Neural progenitor cell (in vitro differentiated cells): ENCODE results near the gene SPATA18. TPM values are rescaled to one million over a fixed set of nuclear protein-coding genes. Genes with fewer than 3 reads are reported as not detected.

ENCODE experiments used
- DNase-seq: peaks from one replicate; pipeline ENCODE4 v3.0.0-alpha.2; 2016; ENCODE audit warnings: low spot score
- H2AFZ ChIP-seq: fragments of 200-600 bp; sonication (generic); replicated peaks from 2 replicates; pipeline ENCODE4 v1.6.1; 2016; ENCODE audit warnings: antibody characterized with exemption
- H3F3A ChIP-seq: fragments of 200-600 bp; sonication (generic); 2 replicates; pipeline ENCODE4 v1.6.1; 2016; ENCODE audit warnings: antibody characterized with exemption, low read depth
- H3K27ac ChIP-seq: fragments of 200-600 bp; sonication (generic); 2 replicates; pipeline ENCODE4 v1.5.1; 2016; ENCODE audit warnings: mild to moderate bottlenecking
- H3K27me3 ChIP-seq: fragments of 200-600 bp; sonication (generic); 2 replicates; pipeline ENCODE4 v1.6.1; 2016; ENCODE audit warnings: mild to moderate bottlenecking, moderate library complexity
- H3K36me3 ChIP-seq: fragments of 200-600 bp; sonication (generic); 2 replicates; pipeline ENCODE4 v1.5.1; 2016
- H3K4me1 ChIP-seq: fragments of 200-600 bp; sonication (generic); 2 replicates; pipeline ENCODE4 v1.6.1; 2016; ENCODE audit warnings: mixed run types
- H3K4me2 ChIP-seq: fragments of 200-600 bp; sonication (generic); 2 replicates; pipeline ENCODE4 v1.6.1; 2016
- H3K4me3 ChIP-seq: fragments of 200-600 bp; sonication (generic); 2 replicates; pipeline ENCODE4 v1.5.1; 2016
- H3K79me2 ChIP-seq: fragments of 200-600 bp; sonication (generic); 2 replicates; pipeline ENCODE4 v1.6.1; 2016; ENCODE audit warnings: low read depth
- H3K9ac ChIP-seq: fragments of 200-600 bp; sonication (generic); 2 replicates; pipeline ENCODE4 v1.6.1; 2016
- H3K9me3 ChIP-seq: fragments of 200-600 bp; sonication (generic); 2 replicates; pipeline ENCODE4 v1.5.1; 2016; ENCODE audit warnings: low read depth
- H4K20me1 ChIP-seq: fragments of 200-600 bp; sonication (generic); 2 replicates; pipeline ENCODE4 v1.6.1; 2016; ENCODE audit warnings: low read depth
- H3K27ac Mint-ChIP-seq: 3 replicates; pipeline ENCODE4 v1.8.0; 2021; ENCODE audit warnings: mixed read lengths
- H3K27me3 Mint-ChIP-seq: 2 replicates; pipeline ENCODE4 v1.8.0; 2022; ENCODE audit warnings: low read depth, mild to moderate bottlenecking, inconsistent platforms, moderate library complexity, mixed read lengths; ENCODE audit not compliant: insufficient read depth
- H3K36me3 Mint-ChIP-seq: 3 replicates; pipeline ENCODE4 v1.8.0; 2021; ENCODE audit warnings: mixed read lengths
- H3K4me1 Mint-ChIP-seq: 3 replicates; pipeline ENCODE4 v1.8.0; 2021; ENCODE audit warnings: mixed read lengths
- H3K4me3 Mint-ChIP-seq: 3 replicates; pipeline ENCODE4 v1.8.0; 2021; ENCODE audit warnings: mild to moderate bottlenecking, moderate library complexity, mixed read lengths
- H3K9me3 Mint-ChIP-seq: 3 replicates; pipeline ENCODE4 v1.8.0; 2020; ENCODE audit warnings: mixed read lengths
- EZH2 ChIP-seq: fragments of 200-600 bp; sonication (generic); IDR thresholded peaks from 2 replicates; pipeline ENCODE4 v1.6.1; 2017; ENCODE audit warnings: antibody characterized with exemption, mild to moderate bottlenecking, moderate library complexity
- EZH2phosphoT487 ChIP-seq: fragments of 200-600 bp; sonication (generic); IDR thresholded peaks from 2 replicates; pipeline ENCODE4 v1.6.1; 2017; ENCODE audit warnings: antibody characterized with exemption
- total RNA-seq: library from RNA; depleted of rRNA; stranded (reverse); fragments of >200 nt; gene quantifications from 2 replicates; pipeline ENCODE4 v1.2.3, GENCODE V29; 2015; ENCODE audit warnings: low replicate concordance
- TF ChIP-seq, protein P1 (sequence below): fragments of 200-600 bp; sonication (generic); IDR thresholded peaks from 2 replicates; pipeline ENCODE4 v1.5.1; 2017; ENCODE audit warnings: antibody characterized with exemption, mild to moderate bottlenecking

The SPATA18 gene
- total RNA-seq, 1 donor from 2014 or later: 5.4 TPM

DNA sequence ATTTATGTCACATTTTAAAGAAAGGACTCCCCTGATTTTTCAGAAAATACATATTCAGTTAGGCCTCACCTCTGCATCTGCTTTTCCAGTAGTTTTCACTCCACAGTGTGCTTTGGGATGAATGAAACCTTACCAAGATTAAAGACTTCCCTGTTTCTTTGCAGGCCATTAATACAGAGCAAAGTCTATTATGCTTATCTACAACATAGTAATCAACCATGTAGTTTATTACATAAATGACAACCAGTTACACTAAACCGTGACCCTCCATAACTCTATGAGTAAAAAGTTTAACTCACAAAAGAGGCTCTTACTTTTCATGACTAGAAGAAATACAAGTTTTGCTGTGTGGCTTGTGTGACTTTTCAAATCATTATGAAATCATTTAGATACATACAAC, 33.3 kb upstream of the SPATA18 start:
- peaks cover 56% of the 10 kb centered on the region for H3F3A ChIP-seq
- TF ChIP-seq EZH2phosphoT487 (no peak), EZH2 (no peak)
- TF ChIP-seq, protein P1, sequence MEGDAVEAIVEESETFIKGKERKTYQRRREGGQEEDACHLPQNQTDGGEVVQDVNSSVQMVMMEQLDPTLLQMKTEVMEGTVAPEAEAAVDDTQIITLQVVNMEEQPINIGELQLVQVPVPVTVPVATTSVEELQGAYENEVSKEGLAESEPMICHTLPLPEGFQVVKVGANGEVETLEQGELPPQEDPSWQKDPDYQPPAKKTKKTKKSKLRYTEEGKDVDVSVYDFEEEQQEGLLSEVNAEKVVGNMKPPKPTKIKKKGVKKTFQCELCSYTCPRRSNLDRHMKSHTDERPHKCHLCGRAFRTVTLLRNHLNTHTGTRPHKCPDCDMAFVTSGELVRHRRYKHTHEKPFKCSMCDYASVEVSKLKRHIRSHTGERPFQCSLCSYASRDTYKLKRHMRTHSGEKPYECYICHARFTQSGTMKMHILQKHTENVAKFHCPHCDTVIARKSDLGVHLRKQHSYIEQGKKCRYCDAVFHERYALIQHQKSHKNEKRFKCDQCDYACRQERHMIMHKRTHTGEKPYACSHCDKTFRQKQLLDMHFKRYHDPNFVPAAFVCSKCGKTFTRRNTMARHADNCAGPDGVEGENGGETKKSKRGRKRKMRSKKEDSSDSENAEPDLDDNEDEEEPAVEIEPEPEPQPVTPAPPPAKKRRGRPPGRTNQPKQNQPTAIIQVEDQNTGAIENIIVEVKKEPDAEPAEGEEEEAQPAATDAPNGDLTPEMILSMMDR: no peak
- Mint-ChIP-seq H3K36me3 (peaks cover 9% of the 10 kb centered on the region), H3K27ac (no peak overlapping the region), H3K27me3 (peaks cover 4% of the 10 kb centered on the region), H3K4me1 (no peaks in the 10 kb centered on the region), H3K4me3 (no peak overlapping the region), H3K9me3 (no peaks in the 10 kb centered on the region)
- H3K4me1 ChIP-seq: peaks cover 18% of the 10 kb centered on the region
- DNase-seq: no peak
- H3K36me3 ChIP-seq: peaks cover 11% of the 10 kb centered on the region
- H3K79me2 ChIP-seq: no peaks in the 10 kb centered on the region
- no peak overlapping the region for H3K4me3 ChIP-seq
- H3K9me3 ChIP-seq: no peaks in the 10 kb centered on the region
- H4K20me1 ChIP-seq: no peaks in the 10 kb centered on the region
- no peaks in the 10 kb centered on the region for H3K27me3 ChIP-seq
- H2AFZ ChIP-seq: no peak overlapping the region
- H3K27ac ChIP-seq: no peak overlapping the region
- no peak overlapping the region for H3K4me2 ChIP-seq
- H3K9ac ChIP-seq: no peak overlapping the region

DNA sequence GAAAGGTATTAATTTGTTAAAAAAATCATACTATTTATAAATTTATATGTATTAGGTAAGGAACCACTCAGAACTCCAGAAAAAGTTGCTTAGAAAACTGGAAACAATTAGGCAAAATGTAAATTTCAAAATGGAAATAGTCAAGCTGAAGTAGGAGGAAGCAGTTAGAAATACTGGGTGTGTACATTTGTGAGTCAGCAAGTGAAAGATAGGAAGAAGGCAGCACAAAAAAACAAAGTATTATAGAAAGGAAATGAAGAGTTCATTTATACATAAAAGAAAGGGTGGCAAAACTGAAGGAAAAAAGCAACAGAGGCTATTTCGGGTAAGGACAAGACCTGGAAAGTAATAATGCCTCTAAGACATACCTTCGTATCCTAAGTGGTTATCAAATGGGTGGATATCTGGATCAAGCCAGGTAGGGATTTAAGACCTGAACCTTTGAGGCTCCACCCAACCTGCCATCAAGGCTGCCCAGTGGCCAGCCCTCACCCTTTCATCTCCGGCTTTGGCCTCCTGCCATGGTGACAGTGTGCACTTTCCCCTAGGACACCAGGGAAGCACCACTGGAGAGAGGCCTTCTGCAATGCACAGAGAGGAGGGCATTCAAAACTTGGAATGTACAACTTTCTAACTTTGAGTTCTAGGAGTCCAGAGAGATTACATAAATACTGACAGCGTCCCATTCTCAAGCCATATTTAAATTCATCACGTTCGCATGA, 31.0 kb upstream of the SPATA18 start, which contains the start of gene LRRC66:
TSS of gene LRRC66 (minus strand) at position 428 of the 722 bp plus-strand sequence. CDS start 2,750 bp downstream, outside the sequence.
- TF ChIP-seq, protein P1: no peak
- no peak for TF ChIP-seq EZH2
- TF ChIP-seq EZH2phosphoT487: no peak
- Histone ChIP-seq H3K27ac (peak within 1 kb of the TSS; percentile 23), H3K9me3 (no peaks in the 10 kb centered on the region), H2AFZ (no peak within 1 kb of the TSS), H4K20me1 (no peaks in the 10 kb centered on the region), H3K4me1 (peaks cover 10% of the 10 kb centered on the region), H3K79me2 (no peaks in the 10 kb centered on the region), H3K27me3 (no peaks in the 10 kb centered on the region), H3K36me3 (peaks cover 24% of the 10 kb centered on the region), H3K4me2 (no peak within 1 kb of the TSS), H3K4me3 (no peak within 1 kb of the TSS), H3K9ac (no peak within 1 kb of the TSS), H3F3A (peaks cover 51% of the 10 kb centered on the region)
- Mint-ChIP-seq H3K27ac (no peak within 1 kb of the TSS), H3K36me3 (peaks cover 18% of the 10 kb centered on the region), H3K9me3 (no peaks in the 10 kb centered on the region), H3K27me3 (peaks cover 4% of the 10 kb centered on the region), H3K4me1 (no peaks in the 10 kb centered on the region), H3K4me3 (no peak within 1 kb of the TSS)
- DNase-seq: no peak

DNA sequence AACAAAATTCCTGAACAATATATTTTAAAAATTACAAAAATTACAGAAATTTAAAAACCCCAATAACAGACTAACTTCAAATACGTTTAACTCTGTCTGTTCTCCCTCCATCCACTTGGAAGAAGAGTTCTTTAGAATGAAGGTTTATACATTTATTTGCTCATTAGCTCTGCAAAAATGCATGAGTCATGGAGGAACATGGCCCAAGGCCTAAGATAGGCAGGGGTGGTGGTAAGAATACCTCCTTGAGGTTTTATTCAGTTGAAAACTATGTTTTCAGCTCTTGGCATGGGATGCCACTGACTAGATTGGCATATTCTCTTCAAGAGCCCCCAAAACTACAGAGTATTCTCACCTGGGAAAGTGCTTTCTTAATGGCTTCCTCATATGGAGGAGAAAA, 22.1 kb upstream of the SPATA18 start:
- Histone ChIP-seq H3K36me3 (peaks cover 72% of the 10 kb centered on the region), H3K4me3 (no peak overlapping the region), H3K4me1 (peaks cover 25% of the 10 kb centered on the region), H2AFZ (no peak overlapping the region), H3K79me2 (peaks cover 54% of the 10 kb centered on the region), H3K27me3 (no peaks in the 10 kb centered on the region), H3F3A (peaks cover 52% of the 10 kb centered on the region), H4K20me1 (peaks cover 21% of the 10 kb centered on the region), H3K4me2 (no peak overlapping the region), H3K9me3 (no peaks in the 10 kb centered on the region), H3K27ac (no peak overlapping the region), H3K9ac (no peak overlapping the region)
- Mint-ChIP-seq H3K27ac (no peak overlapping the region), H3K4me1 (no peaks in the 10 kb centered on the region), H3K4me3 (no peak overlapping the region), H3K9me3 (no peaks in the 10 kb centered on the region), H3K36me3 (peaks cover 47% of the 10 kb centered on the region), H3K27me3 (no peaks in the 10 kb centered on the region)
- DNase-seq: no peak
- TF ChIP-seq EZH2: no peak
- no peak for TF ChIP-seq EZH2phosphoT487
- TF ChIP-seq, protein P1: no peak
